ENCODE results near the gene PRKCI.
A peak's percentile ranks its signal among the peaks of the same experiment; 100 is the strongest.
"Not testable (repeated sequence)": the region's sequence is repeated elsewhere in the genome, so short reads cannot be mapped to it uniquely, and the experiment has no call there.

The PRKCI gene

DNA sequence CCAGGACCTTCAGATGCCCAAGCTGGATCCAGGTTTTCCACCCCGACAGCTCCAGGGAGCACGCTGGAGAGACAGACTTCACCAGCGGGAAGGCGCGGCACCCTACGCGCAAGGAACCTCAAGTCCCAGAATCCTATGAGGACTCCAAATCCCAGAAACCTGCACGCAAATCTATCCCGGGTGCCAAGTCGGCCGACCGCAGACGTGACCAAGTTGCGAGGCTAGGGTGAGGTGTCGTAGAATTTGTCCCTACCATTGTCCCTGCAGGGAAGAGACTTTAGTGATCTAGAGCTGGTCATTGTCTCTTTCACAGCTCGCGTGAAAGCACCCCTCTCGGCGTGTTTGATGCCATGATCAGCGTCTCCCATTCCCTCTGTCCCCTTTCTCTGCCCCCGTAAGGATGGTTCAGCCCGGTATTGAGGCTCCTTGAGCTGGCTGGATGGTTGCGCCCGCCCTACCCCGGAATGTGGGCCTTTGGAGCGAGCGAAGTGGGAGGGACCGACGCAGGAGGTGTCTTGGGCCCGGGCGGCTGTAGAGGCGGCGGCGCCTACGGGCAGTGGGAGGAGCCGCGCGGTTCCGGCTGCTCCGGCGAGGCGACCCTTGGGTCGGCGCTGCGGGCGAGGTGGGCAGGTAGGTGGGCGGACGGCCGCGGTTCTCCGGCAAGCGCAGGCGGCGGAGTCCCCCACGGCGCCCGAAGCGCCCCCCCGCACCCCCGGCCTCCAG is at the start of gene PRKCI:
TSS of gene PRKCI (plus strand) at position 501 of the 723 bp plus-strand sequence. CDS start 246 bp downstream, outside the sequence.
- peak; percentile 97 for DNase-seq

DNA sequence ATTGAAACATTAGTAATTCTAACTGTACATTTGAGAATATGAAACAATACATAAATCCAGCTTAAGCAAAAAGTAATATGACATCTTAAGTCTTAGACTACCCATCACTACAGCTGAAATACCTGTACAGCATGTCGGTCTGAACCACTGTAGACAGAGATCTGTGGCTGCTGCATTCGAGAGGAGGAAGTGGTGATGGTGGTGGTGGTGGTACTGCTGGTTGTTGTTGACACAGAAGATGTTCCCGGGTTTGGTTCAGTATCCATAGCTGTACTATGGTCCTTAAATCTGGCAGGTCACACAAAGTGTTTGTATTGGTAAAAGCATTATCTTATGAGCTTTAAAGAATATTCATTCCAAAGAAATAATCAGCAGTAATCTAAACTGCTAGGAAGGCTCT is 43.6 kb upstream of the PRKCI start:
- DNase-seq = no peak

- no peak for DNase-seq
Measured at GRCh38 chr3:170179432-170179831, 42.8 kb upstream of the PRKCI start.

- no peak for DNase-seq
Measured at GRCh38 chr3:170180079-170180907, 41.9 kb upstream of the PRKCI start.

DNA sequence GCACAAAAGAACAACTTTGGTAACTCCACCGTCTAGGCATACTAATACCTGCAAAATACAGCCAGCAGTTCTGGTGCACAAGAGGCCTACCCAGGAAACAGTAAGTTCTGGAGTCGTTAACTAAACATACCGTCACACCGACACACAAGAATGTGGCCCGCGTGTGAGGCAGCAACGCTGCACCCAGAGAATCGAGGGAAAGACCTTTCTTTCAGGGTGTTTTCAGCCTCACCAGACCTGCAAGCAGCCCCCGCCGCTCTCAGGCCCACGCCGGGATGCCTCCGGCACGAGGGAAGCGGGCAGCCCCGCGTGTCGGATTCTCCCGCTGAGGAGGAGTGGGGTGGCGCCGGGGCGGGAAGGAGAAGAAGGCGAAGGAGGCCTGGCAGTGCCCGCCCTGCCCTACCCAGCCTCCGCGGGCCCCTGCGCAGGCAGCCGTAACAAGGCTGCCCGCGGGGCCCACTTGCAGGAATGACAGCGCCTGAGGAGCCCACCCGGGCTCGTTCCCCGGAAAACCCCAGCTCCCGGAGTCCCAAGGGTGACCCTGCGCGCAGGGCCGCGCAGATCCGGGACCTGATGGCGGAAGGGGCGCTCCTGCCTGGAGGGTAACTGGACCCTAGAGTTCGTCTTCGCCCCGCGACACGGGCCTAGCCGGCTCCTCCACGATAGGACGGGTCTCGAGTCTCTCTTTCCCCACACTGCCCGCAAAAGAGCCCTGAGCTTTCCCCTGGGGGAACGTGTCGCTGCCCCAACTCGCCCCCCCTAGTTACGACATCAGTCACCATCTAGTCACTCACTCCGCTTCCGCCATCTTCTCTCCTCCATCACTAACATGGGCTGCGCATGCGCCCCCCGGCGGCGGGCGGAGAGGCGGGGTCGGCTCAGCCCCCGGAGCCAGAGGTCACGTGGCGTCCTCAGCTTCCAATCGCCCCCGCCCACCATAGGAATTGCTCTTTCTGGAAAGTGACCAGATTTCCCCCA is 41.0 kb upstream of the PRKCI start, which contains the start of gene PHC3:
TSS of gene PHC3 (minus strand) at position 826 of the 978 bp plus-strand sequence. CDS start at position 808, 18 bp downstream.
- peak; percentile 91 for DNase-seq

GRCh38 chr3:170189398-170190256 is 32.6 kb upstream of the PRKCI start:
- no peak for DNase-seq

DNA sequence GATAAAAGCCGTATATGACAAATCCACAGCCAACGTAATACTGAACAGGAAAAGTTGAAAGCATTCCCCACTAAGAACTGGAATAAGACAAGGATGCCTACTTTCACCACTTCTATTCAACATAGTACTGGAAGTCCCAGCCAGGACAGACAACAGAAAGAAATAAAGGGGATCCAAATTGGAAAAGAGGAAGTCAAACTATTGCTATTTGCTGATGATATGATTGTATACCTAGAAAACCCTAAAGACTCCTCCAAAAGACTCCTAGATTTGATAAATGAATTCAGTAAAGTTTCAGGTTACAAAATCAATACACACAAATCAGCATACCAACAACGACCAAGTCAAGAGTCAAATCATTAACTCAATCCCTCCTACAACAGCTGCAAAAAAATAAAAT is 26.5 kb upstream of the PRKCI start:
- DNase-seq = not testable (repeated sequence)

DNA sequence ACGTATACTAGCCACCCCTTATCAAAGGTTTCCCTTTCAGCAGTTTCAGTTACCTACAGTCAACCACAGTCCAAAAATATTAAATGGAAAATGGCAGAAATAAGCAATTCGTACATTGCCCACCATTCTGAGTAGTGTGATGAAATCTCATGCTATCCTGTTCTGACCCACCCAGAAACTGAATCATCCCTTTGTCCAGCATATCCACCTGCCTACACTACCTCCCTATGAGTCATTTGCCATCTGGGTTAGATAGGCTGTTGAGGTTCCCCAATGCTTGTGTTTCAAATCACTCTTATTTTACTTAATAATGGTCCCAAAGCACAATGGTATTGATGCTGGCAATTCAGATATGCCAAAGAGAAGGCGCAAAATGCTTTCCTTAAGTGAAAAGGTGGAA is 25.4 kb upstream of the PRKCI start:
- DNase-seq = no peak

DNA sequence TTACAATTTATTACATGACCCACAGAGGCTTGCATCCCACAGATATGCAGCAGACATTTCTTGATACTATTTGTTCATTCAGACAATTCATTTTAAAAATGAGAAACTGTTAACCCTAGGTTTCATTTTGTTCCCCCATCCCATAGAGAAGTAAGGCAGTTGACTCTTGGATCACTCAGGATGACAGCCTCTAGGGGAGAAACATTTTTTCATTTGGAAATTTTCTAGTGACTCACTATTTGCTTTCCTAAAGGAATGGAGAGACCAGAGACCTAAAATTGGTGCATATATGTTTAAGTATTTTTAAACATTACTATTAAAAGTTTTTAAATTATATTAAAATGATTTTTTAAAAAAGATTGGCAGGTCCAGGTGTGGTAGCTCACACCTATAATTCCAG is 21.2 kb upstream of the PRKCI start:
- DNase-seq = no peak

DNA sequence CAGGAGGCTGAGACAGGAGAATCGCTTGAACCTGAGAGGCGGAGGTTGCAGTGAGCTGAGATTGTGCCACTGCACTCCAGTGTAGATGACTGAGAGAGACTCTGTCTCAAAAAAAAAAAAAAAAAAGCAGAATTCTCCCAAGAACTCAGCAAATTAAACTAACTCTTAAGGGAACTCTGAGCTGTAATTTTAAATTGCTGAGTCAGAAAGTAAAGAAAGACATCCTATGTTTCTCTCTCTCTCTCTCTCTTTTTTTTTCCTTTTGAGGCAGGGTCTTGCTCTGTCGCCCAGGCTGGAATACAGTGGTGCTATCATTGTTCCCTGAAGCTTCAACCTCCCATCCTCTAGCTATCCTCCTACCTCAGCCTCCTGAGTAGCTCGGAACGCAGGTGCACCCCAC is 20.7 kb upstream of the PRKCI start:
- no peak for DNase-seq

DNA sequence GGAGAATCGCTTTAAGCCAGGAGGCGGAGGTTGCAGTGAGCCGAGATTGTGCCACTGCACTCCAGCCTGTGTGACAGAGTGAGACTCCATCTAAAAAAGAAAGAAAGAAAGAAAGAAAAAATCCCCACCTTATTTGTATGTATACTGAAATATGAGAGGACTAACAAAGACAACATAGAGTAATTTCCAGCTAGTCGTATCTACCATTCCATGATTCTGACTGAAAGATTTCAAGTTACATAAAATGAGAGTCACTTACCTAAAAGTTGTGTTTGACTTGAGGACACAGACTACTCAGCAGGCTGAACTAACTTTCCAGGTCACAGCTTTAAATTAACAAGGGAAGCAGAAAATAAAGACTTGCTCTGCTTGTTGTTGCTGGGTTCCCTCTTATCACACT is 18.8 kb upstream of the PRKCI start:
- no peak for DNase-seq

DNA sequence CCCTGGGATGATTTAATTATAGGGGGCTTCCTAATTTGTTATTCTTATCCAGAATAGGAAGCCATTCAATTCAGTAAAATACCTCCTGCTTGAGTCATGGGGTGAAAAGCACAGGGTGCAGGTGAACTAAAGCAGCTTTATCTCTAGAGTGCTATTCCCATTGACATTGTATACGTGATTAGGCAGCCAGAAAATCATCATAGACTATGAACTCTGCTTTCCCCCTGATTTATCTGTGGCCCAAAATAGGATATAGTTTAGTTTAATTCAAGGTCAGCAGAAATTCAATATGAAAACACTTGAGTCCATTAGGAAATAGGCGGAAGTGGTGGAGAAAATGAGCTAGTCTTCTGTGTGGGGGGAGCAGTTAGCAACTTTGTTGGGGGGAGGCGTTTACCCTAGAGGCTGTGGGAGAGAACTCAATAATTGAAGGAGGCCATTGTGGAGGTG is 18.2 kb upstream of the PRKCI start:
- no peak for DNase-seq

GRCh38 chr3:170204509-170204908 is 17.7 kb upstream of the PRKCI start:
- no peak for DNase-seq

GRCh38 chr3:170205302-170205701 is 16.9 kb upstream of the PRKCI start:
- no peak for DNase-seq

DNA sequence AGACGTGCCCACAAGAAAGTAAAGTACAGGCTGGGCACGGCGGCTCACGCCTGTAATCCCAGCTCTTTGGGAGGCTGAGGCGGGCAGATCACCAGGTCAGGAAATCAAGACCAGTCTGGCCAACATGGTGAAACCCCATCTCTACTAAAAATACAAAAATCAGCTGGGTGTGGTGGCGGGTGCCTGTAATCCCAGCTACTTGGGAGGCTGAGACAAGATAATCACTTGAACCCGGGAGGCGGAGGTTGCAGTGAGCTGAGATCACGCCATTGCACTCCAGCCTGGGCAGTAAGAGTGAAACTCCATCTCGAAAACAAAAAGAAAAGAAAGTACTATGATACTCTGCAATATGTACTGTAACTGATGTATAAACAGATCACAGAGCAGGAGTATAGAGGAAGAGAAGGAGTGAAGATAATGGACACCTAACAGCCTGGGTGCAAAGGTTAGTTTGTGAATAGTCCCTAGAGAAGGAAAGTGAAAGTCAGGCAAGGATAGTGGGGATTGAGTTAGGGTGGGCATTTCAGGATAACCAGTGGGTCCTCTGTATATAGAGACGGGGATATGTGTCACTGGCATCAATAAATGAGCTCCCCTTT is 16.0 kb upstream of the PRKCI start:
- not testable (repeated sequence) for DNase-seq

DNA sequence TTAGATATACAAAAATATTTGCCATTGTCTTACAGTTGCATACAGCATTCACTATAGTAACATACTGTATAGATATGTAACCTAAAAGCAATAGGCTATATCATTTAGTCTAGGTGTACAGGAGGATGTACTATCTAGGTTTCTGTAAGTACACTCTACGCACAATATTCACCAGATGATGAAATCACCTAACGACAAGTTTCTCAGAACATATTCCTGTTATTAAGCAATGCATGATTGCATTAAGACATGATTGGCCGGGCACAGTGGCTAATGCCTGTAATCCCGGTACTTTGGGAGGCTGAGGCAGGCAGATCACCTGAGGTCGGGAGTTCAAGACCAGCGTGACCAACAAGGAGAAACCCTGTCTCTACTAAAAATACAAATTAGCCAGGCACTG is 14.5 kb upstream of the PRKCI start:
- DNase-seq = no peak

GRCh38 chr3:170211668-170212067 is 10.6 kb upstream of the PRKCI start:
- no peak for DNase-seq

- no peak for DNase-seq
Measured at GRCh38 chr3:170219850-170220249, 2.4 kb upstream of the PRKCI start.

DNA sequence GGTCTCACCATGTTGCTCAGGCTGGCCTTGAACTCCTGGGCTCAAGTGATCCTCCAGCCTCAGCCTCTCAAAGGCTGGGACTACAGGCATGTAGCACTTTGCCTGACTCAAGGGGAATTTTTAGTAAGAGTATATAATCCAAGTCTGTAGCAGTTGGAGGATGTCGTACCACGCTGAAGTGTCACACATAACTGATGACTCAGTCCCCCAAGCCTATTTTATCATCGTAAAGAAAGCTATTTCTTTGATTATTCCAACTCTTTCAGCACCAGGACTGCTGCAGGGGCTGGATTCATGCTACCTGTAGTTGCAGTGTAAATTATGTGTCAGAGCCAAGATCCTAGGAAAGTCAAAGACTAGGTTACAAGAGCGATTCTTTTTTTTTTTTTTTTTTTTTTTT is 1.4 kb upstream of the PRKCI start:
- no peak for DNase-seq

- peak; percentile 23 for DNase-seq
Measured at GRCh38 chr3:170222647-170223541, 670 bp downstream of the PRKCI start.
